GM15510 (cell line): Measurements from ENCODE around the gene MYADML2.

ENCODE experiments used
- POLR2A ChIP-seq: IDR thresholded peaks from 3 replicates; pipeline ENCODE4 v1.6.1; 2011; ENCODE audit warnings: borderline replicate concordance; ENCODE audit not compliant: insufficient read length; ENCODE audit errors: extremely low read depth

Gene MYADML2

GRCh38 chr17:81939218-81939617, 7.8 kb downstream of the MYADML2 start:
- TF ChIP-seq POLR2A, result no peak

GRCh38 chr17:81935709-81936084, 11.3 kb downstream of the MYADML2 start:
- no peak for TF ChIP-seq POLR2A

DNA sequence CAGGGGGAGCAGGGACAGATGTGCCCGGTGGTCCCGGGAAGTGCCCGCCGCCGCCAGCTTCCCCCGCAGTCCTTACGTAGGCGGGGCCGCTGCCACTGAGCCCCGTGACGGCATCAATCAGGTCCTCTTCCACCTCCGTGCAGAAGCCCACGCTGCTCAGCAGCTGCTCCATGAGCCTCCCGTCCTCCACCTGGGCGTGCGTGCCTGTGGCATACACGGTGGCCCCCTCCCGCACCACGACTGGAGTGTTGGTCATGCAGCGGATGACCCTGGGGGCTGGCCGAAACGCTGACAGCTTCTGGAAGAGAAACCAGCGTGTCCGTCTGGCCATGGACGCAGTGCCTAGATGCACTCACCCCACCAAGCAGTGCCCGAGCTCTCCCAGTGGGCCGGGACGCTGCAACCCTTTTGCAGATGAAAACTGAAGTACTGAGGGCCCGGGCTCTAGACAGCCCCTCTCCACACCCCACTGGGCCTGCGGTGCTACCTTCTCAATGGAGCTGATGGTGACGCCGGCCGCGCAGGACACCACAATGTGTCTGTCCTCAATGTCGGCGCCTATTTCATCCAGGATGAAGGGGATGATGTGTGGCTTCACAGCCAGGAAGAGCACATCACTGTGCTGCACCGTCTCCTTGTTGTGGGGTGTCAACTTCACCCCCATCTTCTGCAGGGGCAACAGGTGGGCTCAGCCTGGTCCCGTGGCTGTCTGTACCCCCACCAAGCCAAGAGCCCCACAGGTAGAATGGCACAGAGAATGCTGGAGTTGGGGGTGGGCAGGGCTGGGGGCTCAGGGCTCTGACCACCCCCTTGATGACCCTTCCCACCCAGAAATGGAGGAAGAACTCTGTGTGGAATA, 12.0 kb downstream of the MYADML2 start:
- no peak for TF ChIP-seq POLR2A

GRCh38 chr17:81934098-81934757, 12.8 kb downstream of the MYADML2 start:
- no peak for TF ChIP-seq POLR2A

DNA sequence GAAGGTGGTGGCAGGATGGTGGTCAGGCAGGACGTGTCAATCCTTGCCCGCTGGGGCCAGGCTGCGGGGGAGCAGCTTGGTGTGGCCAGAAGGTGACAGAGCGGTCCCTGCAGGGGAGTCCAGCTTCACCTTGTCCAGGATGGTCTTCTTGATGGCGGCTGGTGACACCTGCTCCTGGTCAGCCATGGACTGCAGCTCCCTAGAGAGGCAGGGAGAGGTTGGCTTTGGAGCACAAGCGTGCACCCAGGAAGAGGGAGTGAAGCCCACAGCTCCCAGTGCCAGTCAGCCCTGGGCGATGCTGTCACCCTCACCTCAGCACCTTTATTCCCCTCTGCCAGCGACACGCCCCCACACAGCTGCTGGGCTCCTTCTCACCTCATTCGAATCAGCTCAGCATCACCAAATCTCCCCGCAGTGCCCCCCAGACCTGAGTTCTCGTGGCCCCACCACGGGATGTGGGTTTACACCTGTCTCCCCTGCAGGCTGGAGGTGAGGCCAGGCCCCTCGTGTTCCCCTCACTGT, 13.8 kb downstream of the MYADML2 start:
- TF ChIP-seq POLR2A, result peak; percentile 11

- no peak for TF ChIP-seq POLR2A
Measured at GRCh38 chr17:81932333-81932983, 14.6 kb downstream of the MYADML2 start.

- no peak for TF ChIP-seq POLR2A
Measured at GRCh38 chr17:81931557-81932332, 15.3 kb downstream of the MYADML2 start.

- TF ChIP-seq POLR2A, result no peak
Measured at GRCh38 chr17:81931189-81931556, 15.9 kb downstream of the MYADML2 start.

DNA sequence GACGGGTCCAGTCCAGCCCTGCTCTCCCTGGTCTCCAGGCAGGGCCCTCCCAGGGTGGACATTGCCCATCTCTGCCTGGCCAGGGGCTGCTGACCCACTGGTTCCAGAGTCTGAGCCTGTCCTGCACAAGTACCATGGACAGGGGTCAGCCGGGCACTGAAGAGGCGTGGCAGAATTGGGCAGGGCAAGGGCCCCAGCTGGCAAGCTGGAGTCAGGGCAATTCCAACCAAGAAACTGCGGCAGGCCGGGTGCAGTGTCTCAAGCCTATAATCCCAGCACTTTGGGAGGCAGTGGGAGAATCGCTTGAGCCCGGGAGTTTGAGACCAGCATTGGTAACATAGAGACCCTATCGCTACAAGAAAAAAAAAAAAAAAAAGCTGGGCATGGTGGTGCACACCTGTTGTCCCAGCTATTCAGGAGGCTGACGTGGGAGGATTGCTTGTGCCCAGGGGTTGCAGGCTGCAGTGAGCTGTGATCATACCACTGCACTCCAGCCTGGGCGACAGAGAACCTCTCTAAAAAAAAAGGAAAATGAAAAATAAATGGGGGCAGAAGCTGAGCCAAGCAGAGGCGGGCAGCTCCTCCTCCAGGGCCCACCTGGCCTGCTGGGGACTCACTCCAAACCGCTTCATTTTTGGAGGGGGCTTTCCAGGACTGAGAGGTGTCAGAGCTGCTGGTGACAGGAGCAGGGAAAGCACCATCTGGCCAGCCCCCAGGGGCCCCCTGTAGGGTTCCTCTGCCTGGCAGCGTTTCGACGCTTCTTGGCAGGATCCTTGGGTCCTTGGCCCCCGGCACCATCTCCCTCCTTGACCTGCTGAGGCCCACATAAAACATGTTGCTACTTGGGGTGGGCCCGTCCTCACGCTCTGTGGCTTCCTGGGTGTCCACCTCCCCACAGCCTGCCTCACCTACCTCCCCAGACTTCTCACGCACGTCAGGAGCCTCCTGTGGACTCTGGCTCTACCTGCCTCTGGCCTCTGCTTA, 16.6 kb downstream of the MYADML2 start:
- TF ChIP-seq POLR2A, result no peak

DNA sequence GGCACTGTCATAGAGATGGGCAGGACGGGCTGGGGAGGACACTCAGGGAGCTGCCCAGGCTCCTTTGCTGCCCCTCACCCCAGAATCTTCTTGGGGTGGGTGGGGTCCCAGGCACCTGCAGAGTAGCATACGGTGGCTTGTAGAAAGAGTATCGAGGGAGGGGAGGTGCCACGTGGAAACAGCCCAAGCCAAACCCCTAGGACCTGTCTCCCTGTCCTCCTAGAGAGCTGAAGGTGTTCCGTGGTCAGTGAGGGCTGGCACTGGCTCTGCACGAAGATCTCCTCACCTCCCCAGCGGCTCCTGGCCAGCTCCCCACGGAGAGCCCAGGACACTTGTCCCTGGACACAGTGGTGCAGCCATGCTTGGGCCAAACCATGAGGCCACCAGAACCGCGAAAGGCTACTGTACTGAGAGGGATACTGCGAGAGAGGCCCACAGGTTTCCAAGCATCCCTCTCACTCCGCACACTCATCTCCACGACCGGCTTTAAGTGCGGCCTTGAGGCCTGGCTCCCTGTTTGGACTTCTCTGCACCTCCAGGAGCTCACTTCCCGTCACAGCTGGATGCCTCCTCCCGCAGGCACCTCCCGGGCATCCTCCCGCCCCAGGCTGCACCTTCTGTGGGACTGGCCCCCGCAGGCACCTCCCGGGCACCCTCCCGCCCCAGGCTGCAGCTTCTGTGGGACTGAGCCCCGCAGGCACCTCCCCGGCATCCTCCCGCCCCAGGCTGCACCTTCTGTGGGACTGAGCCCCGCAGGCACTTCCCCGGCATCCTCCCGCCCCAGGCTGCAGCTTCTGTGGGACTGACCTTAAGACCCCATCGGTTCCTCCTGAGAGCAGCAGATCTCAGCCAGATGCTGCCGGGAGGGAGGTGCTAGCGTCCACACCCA, 17.5 kb downstream of the MYADML2 start:
- no peak for TF ChIP-seq POLR2A

- no peak for TF ChIP-seq POLR2A
Measured at GRCh38 chr17:81928544-81929252, 18.3 kb downstream of the MYADML2 start.
